Muscle layer of duodenum (tissue), 2 donors: Measurements from ENCODE around the gene KRT81.
A peak's percentile ranks its signal among the peaks of the same experiment; 100 is the strongest.
"Not testable (repeated sequence)": the region's sequence is repeated elsewhere in the genome, so short reads cannot be mapped to it uniquely, and the experiment has no call there.

Experiments
- H3K27ac ChIP-seq: one replicate; pipeline ENCODE4 v1.7.0; 2013; ENCODE audit warnings: mild to moderate bottlenecking, low read length
- H3K27me3 ChIP-seq: one replicate; pipeline ENCODE4 v1.7.0; 2013; ENCODE audit warnings: low read depth, mild to moderate bottlenecking, control low read depth, low read length
- H3K36me3 ChIP-seq, 2 donors: one replicate each; pipeline ENCODE4 v1.7.0; 2013; ENCODE audit warnings: low read length in 2 of 2, control low read depth in 1 of 2, mild to moderate bottlenecking in 1 of 2; ENCODE audit not compliant: insufficient read depth in 2 of 2, control insufficient read depth in 1 of 2
- H3K4me1 ChIP-seq, 2 donors: one replicate each; pipeline ENCODE4 v1.7.0; 2013; ENCODE audit warnings: low read length in 2 of 2, mild to moderate bottlenecking in 2 of 2, control low read depth in 1 of 2, moderate library complexity in 1 of 2; ENCODE audit not compliant: insufficient read depth in 2 of 2, control insufficient read depth in 1 of 2
- H3K4me3 ChIP-seq, 2 donors: one replicate each; pipeline ENCODE4 v1.7.0; 2013; ENCODE audit warnings: low read length in 2 of 2, low read depth in 1 of 2, mild to moderate bottlenecking in 1 of 2
- H3K9me3 ChIP-seq, 2 donors: one replicate each; pipeline ENCODE4 v1.7.0; 2013; ENCODE audit warnings: low read length in 2 of 2, control low read depth in 1 of 2, mild to moderate bottlenecking in 1 of 2; ENCODE audit not compliant: control insufficient read depth in 1 of 2
- donor health status: healthy.

KRT81 gene

DNA sequence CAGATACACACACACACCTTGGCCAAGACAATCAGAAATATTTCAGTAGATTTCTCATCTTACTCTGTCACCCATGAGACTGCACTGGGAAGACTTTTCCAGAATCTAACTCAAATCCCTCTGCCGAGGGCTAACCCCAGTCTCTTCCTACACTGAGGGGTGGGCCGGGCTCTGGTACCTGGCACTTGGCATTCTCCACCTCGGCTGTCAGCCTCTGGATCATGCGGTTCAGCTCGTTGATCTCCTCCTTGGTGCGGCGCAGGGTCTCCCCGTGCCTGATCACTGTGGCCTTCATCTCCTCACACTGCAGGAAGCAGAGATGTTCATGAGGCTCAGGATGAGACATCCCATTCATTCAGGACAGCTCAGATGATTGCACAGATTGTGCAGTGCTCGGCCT lies 25.0 kb upstream of the KRT81 start:
- H3K4me3 ChIP-seq: no peak overlapping the region
- H3K9me3 ChIP-seq: no peaks in the 10 kb centered on the region
- no peaks in the 10 kb centered on the region for H3K4me1 ChIP-seq
- no peak overlapping the region for H3K27ac ChIP-seq
- peaks cover 19% of the 10 kb centered on the region for H3K27me3 ChIP-seq
- no peaks in the 10 kb centered on the region for H3K36me3 ChIP-seq

DNA sequence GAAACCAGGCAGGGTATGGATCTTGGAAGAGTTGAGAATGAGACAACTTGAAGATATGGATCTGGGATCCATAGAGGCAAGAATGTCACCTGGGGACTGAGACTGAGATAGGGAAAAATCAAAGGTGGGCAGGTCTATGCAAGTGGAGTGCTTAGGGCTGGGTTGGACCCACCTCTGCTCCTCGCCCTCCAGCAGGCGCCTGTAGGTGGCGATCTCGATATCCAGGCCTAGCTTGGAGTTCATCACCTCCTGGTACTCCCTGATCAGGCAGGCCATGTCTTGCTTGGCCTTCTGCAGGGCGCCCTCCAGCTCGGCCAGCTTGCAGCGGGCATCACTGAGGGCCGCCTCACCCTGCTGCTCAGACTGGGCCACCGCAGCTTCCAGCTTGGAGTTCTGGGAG lies 24.4 kb upstream of the KRT81 start:
- not testable (repeated sequence) for H3K4me3 ChIP-seq, H3K27ac ChIP-seq, H3K36me3 ChIP-seq, H3K9me3 ChIP-seq, H3K4me1 ChIP-seq
- H3K27me3 ChIP-seq: peaks cover 19% of the 10 kb centered on the region

DNA sequence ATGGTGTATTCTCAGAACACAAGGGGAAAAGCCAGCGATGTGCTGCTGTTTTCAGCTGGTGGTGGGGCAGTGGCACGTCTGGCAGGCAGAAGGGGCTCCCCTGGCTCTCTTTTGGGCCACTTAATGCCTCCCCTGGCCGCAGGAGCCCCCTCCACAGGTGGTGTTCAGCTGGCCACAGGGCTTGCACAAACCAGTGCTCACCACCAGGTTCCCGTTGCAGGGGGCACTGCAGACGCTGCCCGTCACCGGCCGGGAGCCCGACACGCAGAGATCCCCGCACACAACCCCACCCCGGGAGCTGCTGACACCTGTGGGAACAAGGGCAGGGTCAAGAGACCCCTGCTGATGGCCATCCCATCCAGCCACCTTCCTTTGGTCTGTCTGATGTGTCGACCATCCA lies 23.2 kb upstream of the KRT81 start:
- Histone ChIP-seq H3K27ac (no peak overlapping the region), H3K4me1 (no peaks in the 10 kb centered on the region), H3K36me3 (no peaks in the 10 kb centered on the region), H3K27me3 (peaks cover 11% of the 10 kb centered on the region), H3K9me3 (no peaks in the 10 kb centered on the region), H3K4me3 (no peak overlapping the region)

DNA sequence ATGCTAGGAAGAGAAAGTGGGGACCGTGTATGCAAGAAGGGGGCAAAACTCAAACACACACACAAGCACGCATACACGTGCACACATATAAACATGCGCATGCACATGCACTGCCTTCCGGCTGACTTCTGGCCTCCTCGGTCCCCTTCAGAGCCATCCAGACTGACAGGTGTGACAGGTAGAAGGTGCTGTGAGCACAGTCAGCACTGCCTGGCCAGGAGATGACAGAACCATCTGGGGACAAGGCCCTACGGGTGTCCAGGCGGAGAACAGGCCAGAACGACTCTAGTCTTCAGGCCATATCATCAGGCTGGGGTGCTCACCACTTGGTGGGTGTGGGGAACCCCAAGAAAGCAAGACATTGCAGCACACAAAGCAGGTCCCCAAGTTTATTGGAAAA lies 22.6 kb upstream of the KRT81 start:
- Histone ChIP-seq H3K4me3 (no peak overlapping the region), H3K27me3 (peaks cover 11% of the 10 kb centered on the region), H3K9me3 (no peaks in the 10 kb centered on the region), H3K4me1 (peaks cover 0 to 3% of the 10 kb centered on the region in 2 donors), H3K27ac (no peak overlapping the region), H3K36me3 (no peaks in the 10 kb centered on the region)

DNA sequence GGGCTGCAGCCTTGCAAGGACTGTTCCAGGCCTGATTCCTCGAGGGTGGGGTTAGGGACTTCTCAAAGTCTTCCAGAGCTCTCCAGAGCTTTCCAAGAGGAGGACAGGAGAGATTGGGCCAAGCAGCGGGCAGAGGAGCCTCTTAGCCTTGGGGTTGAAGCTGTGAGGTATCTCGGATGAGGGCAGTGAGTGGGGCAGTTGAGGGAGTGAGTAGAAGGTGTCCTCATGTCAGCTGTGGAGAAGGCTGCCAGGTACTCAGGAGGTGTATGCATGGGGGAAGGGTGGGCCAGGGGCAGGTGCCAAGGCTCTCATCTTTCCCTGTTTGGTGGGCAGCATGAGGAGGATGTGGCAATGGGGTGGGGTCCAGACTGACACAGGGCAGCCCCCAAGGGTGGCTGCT lies 22.1 kb upstream of the KRT81 start:
- Histone ChIP-seq H3K9me3 (no peaks in the 10 kb centered on the region), H3K4me1 (peaks cover 0 to 7% of the 10 kb centered on the region in 2 donors), H3K27ac (no peak overlapping the region), H3K27me3 (peaks cover 7% of the 10 kb centered on the region), H3K36me3 (no peaks in the 10 kb centered on the region), H3K4me3 (no peak overlapping the region)

DNA sequence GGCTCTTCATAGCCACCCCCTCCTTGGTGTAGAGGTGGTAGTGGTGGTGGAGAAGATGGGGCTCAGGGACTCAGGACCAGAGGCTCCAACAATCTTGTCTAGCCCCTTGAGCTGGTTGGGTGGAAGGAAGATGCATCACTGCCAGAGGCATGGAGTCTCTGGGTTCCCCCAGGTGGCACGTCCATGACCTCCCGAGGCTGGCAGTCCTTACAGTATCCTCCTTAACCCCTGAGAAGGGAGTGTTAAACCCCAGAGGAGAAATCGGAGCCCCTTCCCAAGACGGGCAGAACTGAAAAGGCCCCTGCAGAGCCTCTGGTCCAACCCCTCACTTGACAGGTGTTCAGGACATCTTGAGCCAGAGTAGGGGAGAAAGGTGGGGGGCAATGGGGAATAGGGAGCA lies 20.8 kb upstream of the KRT81 start:
- Histone ChIP-seq H3K27ac (no peak overlapping the region), H3K4me1 (peaks cover 0 to 7% of the 10 kb centered on the region in 2 donors), H3K27me3 (peaks cover 7% of the 10 kb centered on the region), H3K4me3 (no peak overlapping the region), H3K9me3 (no peaks in the 10 kb centered on the region), H3K36me3 (no peaks in the 10 kb centered on the region)

DNA sequence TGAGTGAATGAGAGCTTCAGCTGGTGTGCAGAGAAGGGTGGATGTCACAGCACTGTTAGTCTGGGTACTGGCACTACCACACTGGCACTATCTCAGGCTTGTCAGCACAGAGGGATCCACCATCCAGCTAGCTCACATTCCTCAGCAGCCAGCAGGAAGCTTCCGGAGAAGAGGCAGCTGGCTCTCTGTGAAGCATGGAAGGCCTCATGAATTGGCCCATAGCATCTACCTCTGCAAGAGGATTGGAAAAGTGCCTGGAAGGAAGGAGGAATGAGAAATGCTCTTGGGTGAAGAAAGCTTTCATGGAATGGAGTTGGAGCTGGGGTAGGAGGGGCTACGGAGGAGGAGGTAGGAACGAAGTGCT lies 19.9 kb upstream of the KRT81 start:
- H3K9me3 ChIP-seq: no peaks in the 10 kb centered on the region
- peaks cover 0 to 7% of the 10 kb centered on the region in 2 donors for H3K4me1 ChIP-seq
- H3K36me3 ChIP-seq: no peaks in the 10 kb centered on the region
- H3K27me3 ChIP-seq: peaks cover 7% of the 10 kb centered on the region
- no peak overlapping the region for H3K4me3 ChIP-seq
- H3K27ac ChIP-seq: no peak overlapping the region

DNA sequence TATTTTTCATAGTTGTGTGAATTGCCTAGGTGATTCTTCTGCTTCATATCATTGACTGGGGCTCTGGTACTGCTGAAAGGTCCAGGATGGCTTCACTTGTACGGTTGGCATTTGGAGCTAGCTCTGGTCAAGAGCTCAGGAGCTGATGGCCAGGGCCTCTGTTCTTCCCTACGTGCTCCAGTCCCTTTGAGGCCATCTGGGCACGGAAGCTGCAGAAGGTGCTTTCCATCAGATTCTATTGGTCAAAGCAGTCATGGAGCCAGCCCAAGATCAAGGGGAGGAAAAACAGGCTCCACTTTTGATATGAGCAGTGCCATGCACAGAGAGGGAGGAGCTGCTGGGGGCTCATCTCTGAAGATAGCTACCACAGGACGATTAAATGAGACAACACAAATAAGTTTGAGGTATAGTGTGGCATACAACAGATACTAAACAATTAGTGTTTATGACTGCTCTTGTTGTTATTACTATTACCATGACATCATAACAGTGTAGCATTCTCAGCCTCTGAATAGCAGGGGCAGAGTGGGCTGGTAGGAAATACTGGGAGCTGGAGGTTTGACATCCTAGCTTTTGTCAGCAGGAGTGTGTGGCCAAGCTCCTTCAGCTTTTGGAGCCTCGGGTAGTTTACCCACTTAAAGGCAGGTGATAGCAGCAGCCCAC lies 19.4 kb upstream of the KRT81 start:
- no peaks in the 10 kb centered on the region for H3K36me3 ChIP-seq
- H3K9me3 ChIP-seq: no peaks in the 10 kb centered on the region
- peaks cover 0 to 7% of the 10 kb centered on the region in 2 donors for H3K4me1 ChIP-seq
- no peak overlapping the region for H3K27ac ChIP-seq
- peaks cover 7% of the 10 kb centered on the region for H3K27me3 ChIP-seq
- no peak overlapping the region for H3K4me3 ChIP-seq

DNA sequence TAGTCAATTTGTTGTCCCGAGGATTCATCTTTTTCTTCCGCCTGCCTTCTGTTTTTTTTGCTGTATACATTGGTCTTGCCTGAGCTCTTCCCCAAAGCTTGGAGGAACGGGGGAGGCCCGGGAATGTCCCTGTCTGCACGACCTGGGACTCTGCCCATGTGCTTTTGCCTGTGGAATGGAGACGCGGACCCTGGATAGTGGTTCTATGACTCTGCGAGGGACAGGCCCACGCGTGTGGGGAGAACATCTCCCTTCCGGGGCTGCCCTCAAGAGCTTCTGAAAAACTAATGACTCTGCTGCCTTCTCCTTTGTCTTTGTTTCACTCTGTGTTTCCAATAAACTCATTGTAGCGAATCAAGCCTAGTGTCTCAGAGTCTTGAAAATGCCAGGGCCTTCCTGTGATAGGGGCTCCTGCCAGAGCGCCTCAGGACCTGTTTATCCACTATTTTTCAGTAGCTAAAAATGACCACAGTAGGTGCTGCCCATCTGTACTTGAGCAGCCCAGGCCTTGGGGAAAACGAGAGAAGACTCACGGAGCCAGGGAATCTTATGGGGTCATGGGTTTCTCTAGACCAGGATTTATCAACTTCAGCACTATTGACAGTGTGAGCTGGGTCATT lies 17.6 kb upstream of the KRT81 start:
- no peak overlapping the region for H3K27ac ChIP-seq
- no peaks in the 10 kb centered on the region for H3K36me3 ChIP-seq
- no peaks in the 10 kb centered on the region for H3K9me3 ChIP-seq
- H3K4me1 ChIP-seq: peaks cover 0 to 7% of the 10 kb centered on the region in 2 donors
- peak overlapping the region; percentile 30 to 64 for H3K4me3 ChIP-seq
- peaks cover 7% of the 10 kb centered on the region for H3K27me3 ChIP-seq

DNA sequence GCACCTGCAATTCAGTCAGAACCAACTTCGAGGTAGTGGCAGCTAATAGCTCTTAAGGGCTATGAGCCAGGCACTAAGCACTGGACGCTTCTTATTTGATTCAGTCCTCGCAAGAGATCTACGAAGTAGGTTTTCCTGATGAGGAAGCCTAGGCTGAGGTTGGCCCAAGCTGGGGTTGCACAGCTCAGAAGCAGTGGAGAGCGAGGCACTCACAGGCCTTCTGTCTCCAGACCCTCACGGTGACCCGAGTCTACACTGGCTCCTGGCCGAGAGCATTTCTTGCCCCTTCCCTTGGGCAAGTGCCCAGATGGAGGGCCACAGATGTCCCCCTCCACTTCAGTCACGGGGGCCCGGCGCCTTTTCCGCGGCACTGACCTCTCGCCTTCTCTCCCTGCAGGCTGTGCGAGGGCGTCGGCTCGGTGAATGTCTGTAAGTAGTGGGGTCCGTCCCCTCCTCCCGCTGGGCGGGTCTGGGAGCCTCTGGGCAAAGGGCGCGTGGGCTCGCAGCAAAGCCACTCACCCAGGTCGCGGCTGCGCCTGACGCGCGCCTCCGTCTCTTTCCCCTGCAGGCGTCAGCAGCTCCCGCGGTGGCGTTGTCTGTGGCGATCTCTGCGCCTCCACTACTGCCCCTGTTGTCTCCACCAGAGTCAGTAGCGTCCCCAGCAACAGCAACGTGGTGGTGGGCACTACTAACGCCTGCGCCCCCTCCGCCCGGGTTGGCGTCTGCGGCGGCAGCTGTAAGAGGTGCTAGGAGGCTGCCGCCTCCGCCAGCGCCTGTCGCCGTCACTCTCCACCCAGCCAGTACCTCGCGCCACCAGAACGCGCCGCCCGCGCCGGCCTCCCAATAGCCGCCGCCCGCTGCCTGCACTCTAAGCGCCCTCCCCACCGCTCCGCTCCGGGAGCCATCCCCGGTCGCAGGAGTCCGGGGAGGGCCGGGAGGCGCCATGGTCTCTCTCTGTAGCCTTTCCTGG lies 16.8 kb upstream of the KRT81 start:
- peaks cover 0 to 7% of the 10 kb centered on the region in 2 donors for H3K4me1 ChIP-seq
- H3K36me3 ChIP-seq: no peaks in the 10 kb centered on the region
- H3K9me3 ChIP-seq: no peaks in the 10 kb centered on the region
- H3K27me3 ChIP-seq: peaks cover 7% of the 10 kb centered on the region
- H3K4me3 ChIP-seq: peak overlapping the region; percentile 30 to 64
- H3K27ac ChIP-seq: no peak overlapping the region

DNA sequence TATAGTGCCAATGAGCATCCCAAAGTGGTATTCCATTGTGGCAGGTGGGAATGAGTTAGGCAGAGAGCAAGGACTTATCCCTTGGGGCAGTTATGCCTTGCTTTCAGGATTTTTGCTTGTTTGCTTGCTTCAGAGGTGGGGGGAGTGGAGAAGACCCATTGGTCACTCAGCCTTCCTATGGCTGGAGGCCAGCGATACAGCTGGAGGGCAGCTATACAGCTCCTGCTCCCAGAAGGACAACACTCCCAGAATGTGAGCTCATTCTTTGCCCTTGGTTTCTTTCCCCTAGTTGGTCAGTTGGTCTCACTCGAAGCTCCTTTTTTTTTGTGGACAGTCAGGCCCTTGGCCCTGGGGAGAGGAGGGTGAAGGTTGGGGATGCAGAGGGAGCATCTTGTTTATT lies 15.4 kb upstream of the KRT81 start:
- no peaks in the 10 kb centered on the region for H3K36me3 ChIP-seq
- no peak overlapping the region for H3K4me3 ChIP-seq
- H3K9me3 ChIP-seq: no peaks in the 10 kb centered on the region
- H3K4me1 ChIP-seq: peaks cover 0 to 7% of the 10 kb centered on the region in 2 donors
- peaks cover 3% of the 10 kb centered on the region for H3K27me3 ChIP-seq
- H3K27ac ChIP-seq: no peak overlapping the region
